Fibroblast of skin of abdomen (primary cell): ENCODE results near the gene ITPKB.
"Not testable (repeated sequence)": the region's sequence is repeated elsewhere in the genome, so short reads cannot be mapped to it uniquely, and the experiment has no call there.

Source experiments
- DNase-seq: peaks from one replicate; pipeline ENCODE4 v3.0.0-alpha.2; 2013

The ITPKB gene

DNA sequence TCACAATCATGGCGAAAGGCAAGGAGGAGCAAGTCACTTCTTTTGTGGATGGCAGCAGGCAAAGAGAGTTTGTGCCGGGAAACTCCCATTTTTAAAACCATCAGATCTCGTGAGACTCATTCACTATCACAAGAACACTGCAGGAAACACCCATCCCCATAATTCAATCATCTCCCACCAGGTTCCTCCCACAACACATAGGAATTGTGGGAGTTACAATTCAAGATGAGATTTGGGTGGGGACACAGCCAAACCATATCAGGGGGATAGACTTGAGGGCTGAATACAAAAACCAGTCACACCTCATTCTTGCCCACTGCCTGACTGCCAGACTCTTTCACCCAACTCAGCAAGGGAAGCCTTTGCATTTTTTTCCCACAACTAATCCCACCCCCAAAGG, 140.1 kb downstream of the ITPKB start:
- not testable (repeated sequence) for DNase-seq

- DNase-seq = no peak
Measured at GRCh38 chr1:226598455-226598849, 140.6 kb downstream of the ITPKB start.

DNA sequence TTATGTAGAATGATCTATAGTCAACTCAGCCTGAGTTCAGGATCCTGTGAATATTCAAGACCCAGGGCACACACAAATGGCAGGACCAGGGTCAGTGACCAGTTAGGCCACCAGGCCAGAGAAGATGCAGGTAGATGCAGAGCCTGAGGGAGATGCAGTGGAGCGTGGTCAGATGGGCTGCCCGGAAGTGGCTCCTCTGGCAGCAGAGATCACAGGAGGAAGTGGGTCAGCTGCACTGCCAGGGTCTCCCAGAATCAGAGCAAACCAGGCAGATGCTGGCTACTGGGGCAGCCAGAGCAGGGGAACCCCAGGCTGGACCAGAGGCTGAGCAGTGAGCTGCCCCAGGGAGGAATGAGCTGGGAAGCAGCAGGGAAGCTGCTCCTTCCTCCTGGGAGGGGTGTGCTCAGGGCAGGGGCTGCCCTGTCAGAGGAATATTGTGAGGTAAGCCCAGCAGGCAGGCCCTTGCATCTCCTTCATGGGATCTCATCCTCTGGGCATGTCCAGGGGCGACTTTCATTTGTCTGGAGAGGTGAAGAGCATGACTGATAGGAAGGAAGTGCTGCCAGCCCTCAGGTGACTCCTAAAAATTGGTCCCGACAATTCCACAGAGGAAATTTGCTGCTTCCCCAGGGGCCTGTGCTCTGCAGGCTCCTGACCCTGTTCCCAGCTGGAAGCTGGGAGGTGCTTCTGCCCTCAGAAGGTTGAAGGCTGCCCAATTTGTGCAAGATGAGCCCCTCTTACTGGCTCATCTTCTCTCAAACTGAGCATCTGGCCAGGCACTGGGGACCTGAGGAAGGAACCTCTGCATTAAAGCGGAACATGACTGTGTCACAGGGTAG, 141.2 kb downstream of the ITPKB start:
- no peak for DNase-seq

DNA sequence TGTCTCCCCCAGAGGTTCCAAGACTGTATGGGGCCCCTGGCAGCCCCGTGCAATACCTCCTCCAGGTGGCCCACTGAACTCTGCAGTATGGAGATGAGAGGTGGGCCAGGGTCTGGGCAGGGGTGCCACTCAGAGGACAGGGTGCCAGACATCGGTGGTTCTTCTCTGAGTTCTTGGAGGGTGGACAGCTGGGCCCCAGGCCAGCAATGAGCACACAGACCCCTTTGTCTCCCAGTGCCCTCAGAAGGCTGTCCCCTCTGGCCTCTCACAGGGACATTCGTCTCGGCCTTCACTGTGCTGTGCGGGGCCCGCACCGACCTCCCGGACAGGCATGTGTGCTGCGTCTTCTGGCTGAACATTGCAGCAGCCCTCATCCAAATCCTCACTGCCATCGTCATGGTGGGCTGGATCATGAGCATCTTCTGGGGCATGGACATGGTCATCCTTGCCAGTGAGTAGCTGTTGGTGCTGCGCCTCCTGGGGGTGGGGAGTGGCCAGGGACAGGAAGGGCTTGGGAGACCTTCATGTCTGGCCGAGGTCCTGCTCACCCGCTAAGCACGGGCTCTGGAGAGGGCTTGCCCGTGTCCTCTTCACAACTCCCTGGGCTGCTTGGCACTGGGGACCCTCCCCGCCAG, 142.4 kb downstream of the ITPKB start:
- no peak for DNase-seq

GRCh38 chr1:226593541-226593940, 145.5 kb downstream of the ITPKB start:
- DNase-seq = no peak

DNA sequence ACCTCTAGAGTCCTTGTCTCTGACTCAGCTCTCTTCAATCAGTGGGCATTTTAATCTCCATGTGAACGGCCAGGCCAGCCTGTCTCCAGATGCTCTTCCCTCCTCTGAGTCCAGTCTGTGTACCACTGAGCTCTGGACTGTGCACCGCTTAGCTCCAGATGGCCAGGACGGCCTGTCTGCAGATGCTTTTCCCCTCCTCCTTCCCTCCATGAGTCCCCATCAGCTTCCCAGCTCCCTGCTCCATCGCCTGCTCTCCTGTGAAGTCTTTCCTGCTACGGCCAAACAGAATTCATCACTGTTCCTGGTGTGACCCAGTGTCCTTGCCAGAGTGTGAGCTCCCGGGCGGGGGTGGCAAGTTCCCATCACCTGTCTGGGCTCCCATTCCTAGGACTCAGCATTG, 148.5 kb downstream of the ITPKB start:
- DNase-seq = no peak

- DNase-seq = peak; percentile 4
Measured at GRCh38 chr1:226589008-226589733, 149.9 kb downstream of the ITPKB start.

DNA sequence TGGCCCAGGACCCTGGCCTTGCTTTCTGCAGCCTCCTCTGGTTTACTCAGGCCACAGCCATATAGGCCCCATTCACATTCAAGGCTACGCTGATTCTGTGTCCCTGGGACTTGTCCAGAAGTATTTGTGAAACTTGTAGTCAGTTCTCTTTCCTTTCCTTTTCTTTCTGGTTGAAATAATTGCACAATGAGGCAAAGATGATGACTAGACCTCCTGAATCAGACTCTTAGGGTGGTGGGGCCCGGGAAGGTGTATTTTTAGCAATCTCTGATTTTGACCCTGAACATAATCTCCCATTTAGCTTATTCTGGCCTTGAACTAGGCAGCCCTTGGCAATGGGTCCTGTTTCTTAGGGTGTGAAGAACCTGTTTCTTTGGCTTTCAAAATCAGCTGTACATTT, 150.6 kb downstream of the ITPKB start:
- no peak for DNase-seq

- DNase-seq = no peak
Measured at GRCh38 chr1:226586650-226587422, 152.2 kb downstream of the ITPKB start.

- DNase-seq = no peak
Measured at GRCh38 chr1:226586116-226586515, 153.0 kb downstream of the ITPKB start.

GRCh38 chr1:226584164-226584563, 154.9 kb downstream of the ITPKB start:
- DNase-seq = no peak

GRCh38 chr1:226582966-226583365, 156.1 kb downstream of the ITPKB start:
- no peak for DNase-seq
